NK-92 (cell line): ENCODE data around the gene SMNDC1.
A peak's percentile ranks its signal among the peaks of the same experiment; 100 is the strongest.
"Not testable (repeated sequence)": the region's sequence is repeated elsewhere in the genome, so short reads cannot be mapped to it uniquely, and the experiment has no call there.

Experiments
- DNase-seq: peaks from one replicate; lab custom pipeline; 2025; ENCODE audit not compliant: unreplicated experiment; lab: John Stamatoyannopoulos, UW

The SMNDC1 gene

DNA sequence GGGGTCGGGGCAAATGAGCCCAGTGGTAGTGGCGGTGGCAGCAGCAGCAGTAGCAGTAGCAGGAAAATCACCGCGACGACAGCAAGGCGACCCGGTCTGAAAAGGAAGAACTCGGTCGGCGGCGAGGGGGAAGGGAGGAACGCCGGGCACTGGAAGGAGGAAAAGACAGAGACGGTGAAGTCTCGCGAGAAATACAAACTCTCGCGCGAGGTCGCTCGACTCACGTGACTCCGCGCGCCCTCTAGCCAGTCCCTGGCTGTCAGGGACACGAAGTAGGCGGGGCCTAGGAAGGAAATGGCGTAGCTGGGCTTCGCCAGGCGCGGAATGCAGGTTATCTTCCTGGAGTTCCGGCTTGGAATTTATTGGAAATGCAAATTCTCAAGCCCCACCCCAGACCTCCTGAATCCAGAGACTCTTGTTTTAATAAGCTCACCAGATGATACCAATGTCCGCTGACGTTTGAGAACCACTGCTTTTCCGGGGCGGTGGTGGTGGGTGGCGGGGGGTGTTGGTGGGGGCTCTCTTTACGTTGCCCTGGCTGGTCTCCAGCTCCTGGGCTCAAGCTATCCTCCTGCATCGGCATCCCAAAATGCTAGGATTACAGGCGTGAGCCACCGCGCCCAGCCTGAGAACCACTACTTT lies at the start of gene SMNDC1:
TSS of gene SMNDC1 (minus strand) at position 141 of the 642 bp plus-strand sequence. CDS start 1,333 bp downstream, outside the sequence.
- peak; percentile 82 for DNase-seq

- no peak for DNase-seq
Observed at GRCh38 chr10:110354322-110354766, 49.6 kb upstream of the SMNDC1 start.

GRCh38 chr10:110353244-110354119 lies 48.8 kb upstream of the SMNDC1 start:
- DNase-seq: no peak

DNA sequence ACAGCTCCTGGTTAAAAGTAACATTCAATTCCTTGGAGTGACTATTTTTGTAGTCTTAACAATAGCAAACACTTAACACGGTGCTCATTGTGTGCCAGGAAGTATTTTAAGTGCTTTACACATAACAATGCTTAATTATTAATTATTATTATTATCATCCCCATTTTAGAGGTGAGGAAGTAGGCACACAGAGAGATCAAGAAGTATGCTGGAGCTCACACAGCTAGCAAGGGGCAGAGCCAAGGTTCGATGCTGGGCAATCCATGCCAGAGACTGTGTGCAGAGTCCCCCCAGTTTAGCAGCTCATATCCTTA lies 48.2 kb upstream of the SMNDC1 start:
- DNase-seq: no peak

- no peak for DNase-seq
Observed at GRCh38 chr10:110350812-110351211, 46.1 kb upstream of the SMNDC1 start.

GRCh38 chr10:110349831-110350230 lies 45.1 kb upstream of the SMNDC1 start:
- DNase-seq: no peak

- no peak for DNase-seq
Observed at GRCh38 chr10:110349386-110349785, 44.7 kb upstream of the SMNDC1 start.

GRCh38 chr10:110348336-110348735 lies 43.6 kb upstream of the SMNDC1 start:
- no peak for DNase-seq

- DNase-seq: no peak
Observed at GRCh38 chr10:110346914-110347313, 42.2 kb upstream of the SMNDC1 start.

GRCh38 chr10:110345286-110345685 lies 40.6 kb upstream of the SMNDC1 start:
- DNase-seq: no peak

DNA sequence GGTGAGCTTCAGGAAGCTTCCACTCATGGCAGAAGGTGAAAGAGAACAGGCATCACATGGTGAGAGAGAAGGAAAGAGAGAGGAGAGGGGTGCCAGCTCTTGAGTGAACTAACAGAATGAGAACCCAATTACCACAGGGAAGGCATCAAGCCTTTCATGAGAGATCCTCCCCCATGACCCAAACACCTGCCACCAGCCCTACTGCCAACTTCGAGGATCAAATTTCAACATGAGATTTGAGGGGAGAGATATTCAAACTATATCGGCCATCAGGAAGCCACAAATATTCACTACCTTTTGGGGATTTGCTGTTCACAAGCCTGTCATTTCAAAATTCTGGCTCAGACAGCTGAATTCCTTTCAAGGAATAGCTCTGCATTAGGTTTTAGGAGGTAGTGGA lies 39.9 kb upstream of the SMNDC1 start:
- no peak for DNase-seq

GRCh38 chr10:110343947-110344346 lies 39.2 kb upstream of the SMNDC1 start:
- no peak for DNase-seq

- DNase-seq: no peak
Observed at GRCh38 chr10:110340816-110341215, 36.1 kb upstream of the SMNDC1 start.

- DNase-seq: no peak
Observed at GRCh38 chr10:110340122-110340521, 35.4 kb upstream of the SMNDC1 start.

GRCh38 chr10:110337906-110338305 lies 33.2 kb upstream of the SMNDC1 start:
- no peak for DNase-seq

DNA sequence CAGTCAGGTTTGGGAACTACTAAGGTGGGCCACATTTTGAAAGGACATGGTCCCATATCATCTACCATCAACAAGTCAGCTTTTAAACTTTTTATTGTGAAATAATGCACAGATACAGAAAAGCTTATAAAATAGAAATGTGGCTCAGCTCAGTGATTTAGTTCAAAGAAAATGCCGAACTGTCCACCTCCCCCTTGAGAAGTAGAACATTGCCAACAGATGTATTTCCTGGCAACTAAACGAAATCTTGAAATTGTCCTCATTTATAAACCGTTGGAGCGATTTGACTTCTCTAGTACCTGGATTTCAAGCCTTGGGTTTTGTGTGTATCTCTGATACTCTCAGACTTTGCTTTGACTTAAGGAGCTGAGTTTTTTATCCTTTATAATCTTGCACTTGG lies 32.7 kb upstream of the SMNDC1 start:
- no peak for DNase-seq

GRCh38 chr10:110336111-110336721 lies 31.5 kb upstream of the SMNDC1 start:
- no peak for DNase-seq

DNA sequence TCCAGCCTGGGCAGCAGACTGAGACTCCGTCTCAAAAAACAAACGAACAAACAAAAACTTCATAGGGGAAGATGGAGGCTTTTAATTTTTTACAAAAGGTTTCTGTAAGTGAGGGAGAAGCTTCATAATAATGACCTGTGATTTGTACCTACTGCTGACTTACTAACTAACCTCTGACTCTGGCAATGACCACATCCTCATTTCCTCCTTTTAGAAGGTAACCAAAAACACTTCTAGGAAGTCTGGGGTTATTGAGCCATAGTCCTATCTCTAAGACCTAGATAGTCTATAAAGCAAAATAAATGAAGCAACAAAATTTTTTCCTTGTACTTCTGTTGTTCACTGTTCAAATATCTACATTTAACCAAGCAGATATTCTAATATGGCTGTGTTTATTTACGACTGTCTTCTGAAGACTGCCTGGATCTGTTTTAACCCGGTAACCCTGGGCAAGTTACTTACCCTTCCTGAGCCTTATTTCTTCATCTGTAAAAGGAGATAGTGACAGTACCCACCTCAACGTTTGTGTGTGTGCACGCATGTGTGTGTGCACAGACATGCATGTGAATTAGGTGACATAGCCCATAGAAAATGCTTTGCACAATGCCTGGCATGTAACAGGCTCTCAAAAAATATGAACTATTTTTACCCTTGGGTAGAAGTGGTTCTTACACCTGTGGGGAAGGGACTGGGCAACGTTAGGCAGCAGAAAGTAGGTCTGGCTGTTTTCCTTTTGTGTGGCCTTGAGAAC lies 30.8 kb upstream of the SMNDC1 start:
- DNase-seq: no peak

GRCh38 chr10:110334061-110334656 lies 29.4 kb upstream of the SMNDC1 start:
- no peak for DNase-seq

- not testable (repeated sequence) for DNase-seq
Observed at GRCh38 chr10:110331226-110331795, 26.6 kb upstream of the SMNDC1 start.

DNA sequence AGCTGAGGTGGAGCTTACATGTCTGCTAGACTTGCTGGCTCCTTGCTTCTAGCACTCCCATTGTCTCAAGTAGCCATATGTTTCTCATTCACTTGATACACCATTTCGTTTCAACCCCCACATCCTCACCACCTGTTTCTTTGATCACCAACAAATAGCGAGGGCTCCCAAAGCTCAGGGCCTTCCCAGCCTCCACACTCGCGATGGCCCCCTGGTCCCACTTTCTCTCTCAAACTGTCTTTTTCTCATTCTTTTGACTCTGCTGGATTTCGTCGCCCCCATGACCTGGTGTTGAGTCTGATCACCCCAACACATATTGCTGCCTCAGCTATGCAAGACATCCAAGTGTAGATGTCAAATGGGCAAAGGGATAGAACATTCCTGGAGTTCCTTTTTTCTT lies 26.0 kb upstream of the SMNDC1 start:
- no peak for DNase-seq
